Measurements from ENCODE around the gene PIGU. TPM values are rescaled to one million over a fixed set of nuclear protein-coding genes. Genes with fewer than 3 reads are reported as not detected.

PIGU gene
- total RNA-seq, 1 donor from 2014 or later = 46.2 TPM

DNA sequence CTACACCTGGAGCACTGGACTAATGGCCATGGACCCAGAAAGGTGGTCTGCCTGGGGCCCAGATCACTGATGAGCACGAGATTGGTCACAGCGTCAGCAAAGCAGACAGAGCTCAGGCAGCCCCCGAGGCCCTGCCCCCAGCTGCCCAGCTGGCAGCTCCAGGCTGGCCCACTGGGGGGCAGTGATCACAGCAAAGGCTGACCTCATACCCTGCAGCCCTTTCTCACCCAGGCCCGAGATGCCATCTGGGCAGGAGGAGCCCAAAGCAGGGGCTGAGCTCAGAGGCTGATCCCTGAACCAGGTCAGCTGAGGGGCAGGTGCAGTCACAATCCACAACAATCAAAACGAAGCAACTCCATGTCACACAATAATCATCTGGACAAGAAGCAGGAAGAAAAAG, 114.3 kb downstream of the PIGU start:
- peak overlapping the region; percentile 87 for H3K27ac Mint-ChIP-seq
- TF ChIP-seq, protein P1, sequence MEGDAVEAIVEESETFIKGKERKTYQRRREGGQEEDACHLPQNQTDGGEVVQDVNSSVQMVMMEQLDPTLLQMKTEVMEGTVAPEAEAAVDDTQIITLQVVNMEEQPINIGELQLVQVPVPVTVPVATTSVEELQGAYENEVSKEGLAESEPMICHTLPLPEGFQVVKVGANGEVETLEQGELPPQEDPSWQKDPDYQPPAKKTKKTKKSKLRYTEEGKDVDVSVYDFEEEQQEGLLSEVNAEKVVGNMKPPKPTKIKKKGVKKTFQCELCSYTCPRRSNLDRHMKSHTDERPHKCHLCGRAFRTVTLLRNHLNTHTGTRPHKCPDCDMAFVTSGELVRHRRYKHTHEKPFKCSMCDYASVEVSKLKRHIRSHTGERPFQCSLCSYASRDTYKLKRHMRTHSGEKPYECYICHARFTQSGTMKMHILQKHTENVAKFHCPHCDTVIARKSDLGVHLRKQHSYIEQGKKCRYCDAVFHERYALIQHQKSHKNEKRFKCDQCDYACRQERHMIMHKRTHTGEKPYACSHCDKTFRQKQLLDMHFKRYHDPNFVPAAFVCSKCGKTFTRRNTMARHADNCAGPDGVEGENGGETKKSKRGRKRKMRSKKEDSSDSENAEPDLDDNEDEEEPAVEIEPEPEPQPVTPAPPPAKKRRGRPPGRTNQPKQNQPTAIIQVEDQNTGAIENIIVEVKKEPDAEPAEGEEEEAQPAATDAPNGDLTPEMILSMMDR (conservative IDR thresholded peaks at IDR 0.05) = peak; percentile 64
- DNase-seq (ENCODE audit: extremely low spot score, unreplicated experiment) = no peak
- no peaks in the 10 kb centered on the region for H3K27me3 Mint-ChIP-seq
- no peaks in the 10 kb centered on the region for H3K9me3 Mint-ChIP-seq
- peaks cover 11% of the 10 kb centered on the region for H3K36me3 Mint-ChIP-seq
- peaks cover 28% of the 10 kb centered on the region for H3K4me1 Mint-ChIP-seq (ENCODE audit: unreplicated experiment)
- no peak overlapping the region for H3K4me3 Mint-ChIP-seq

DNA sequence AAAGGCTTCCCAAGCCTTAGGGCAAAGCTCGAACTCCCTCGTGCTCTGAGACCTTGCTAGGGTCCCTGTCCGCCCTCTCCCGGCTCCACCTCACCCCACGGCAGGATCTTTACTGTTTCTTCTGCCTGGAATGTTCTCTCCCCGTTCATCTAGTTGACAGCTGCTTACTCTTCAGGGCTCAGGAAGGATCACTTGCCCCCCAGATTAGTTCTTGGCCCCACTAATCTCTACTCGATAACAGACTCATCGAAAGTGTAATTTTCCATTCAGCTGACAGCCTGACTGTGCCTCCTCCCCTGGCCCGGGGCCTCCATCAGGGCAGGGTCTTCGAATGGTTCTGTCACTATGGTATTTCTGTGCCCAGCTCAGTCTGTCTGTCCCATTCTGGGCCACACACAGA, 115.2 kb downstream of the PIGU start:
- Mint-ChIP-seq H3K4me3 (peak overlapping the region; percentile 68), H3K27ac (peak overlapping the region; percentile 87), H3K36me3 (peaks cover 11% of the 10 kb centered on the region), H3K27me3 (no peaks in the 10 kb centered on the region), H3K4me1 (ENCODE audit: unreplicated experiment) (peaks cover 19% of the 10 kb centered on the region), H3K9me3 (no peaks in the 10 kb centered on the region)
- TF ChIP-seq, protein P1 (conservative IDR thresholded peaks at IDR 0.05) = no peak
- no peak for DNase-seq (ENCODE audit: extremely low spot score, unreplicated experiment)

DNA sequence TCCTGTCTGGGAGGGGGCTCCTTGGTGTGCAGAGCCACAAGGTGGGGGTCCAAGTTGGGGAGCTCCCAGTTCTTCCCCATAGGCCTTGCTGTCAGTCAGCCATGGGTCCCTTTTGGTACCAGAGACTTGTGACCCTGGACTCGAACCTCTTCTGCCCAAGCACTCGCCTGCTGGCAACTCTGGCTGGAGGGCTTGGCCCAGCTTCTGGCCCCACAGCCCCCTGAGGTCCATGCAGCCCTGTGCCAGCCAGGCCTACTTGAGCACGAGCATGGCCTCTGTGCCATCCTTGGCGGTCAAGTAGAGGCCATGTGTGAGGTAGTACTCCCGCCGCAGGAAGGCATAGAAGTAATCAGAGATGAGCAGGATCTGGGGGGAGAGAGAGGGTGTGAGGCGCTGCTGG, 116.3 kb downstream of the PIGU start:
- no peaks in the 10 kb centered on the region for H3K27me3 Mint-ChIP-seq
- no peaks in the 10 kb centered on the region for H3K9me3 Mint-ChIP-seq
- peaks cover 11% of the 10 kb centered on the region for H3K36me3 Mint-ChIP-seq
- DNase-seq (ENCODE audit: extremely low spot score, unreplicated experiment) = no peak
- H3K27ac Mint-ChIP-seq = peak overlapping the region; percentile 94
- H3K4me3 Mint-ChIP-seq = no peak overlapping the region
- H3K4me1 Mint-ChIP-seq (ENCODE audit: unreplicated experiment) = peaks cover 14% of the 10 kb centered on the region
- TF ChIP-seq, protein P1 (conservative IDR thresholded peaks at IDR 0.05) = no peak

DNA sequence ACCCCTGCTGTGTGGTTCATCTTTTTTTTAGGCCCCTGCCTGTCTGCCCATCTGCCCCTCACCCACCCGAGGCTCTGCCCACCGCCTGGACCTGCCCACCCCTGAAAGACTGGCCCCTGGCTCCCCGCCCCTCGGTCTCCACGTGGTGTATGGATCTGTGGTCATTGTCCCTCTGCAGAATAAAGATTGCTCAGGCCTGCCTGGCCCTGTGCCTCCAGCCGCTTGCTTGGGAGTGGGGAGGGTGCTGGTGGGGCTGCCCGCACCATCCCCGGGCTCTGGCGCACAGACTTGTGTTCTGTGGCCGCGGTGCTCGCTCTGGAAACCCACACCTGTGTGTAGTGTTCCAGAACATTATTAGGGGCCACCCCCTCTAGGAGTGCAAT, 116.8 kb downstream of the PIGU start:
- H3K36me3 Mint-ChIP-seq = peaks cover 11% of the 10 kb centered on the region
- DNase-seq (ENCODE audit: extremely low spot score, unreplicated experiment) = no peak
- H3K9me3 Mint-ChIP-seq = no peaks in the 10 kb centered on the region
- TF ChIP-seq, protein P1 (conservative IDR thresholded peaks at IDR 0.05) = no peak
- peak overlapping the region; percentile 85 for H3K4me3 Mint-ChIP-seq
- no peaks in the 10 kb centered on the region for H3K27me3 Mint-ChIP-seq
- H3K4me1 Mint-ChIP-seq (ENCODE audit: unreplicated experiment) = peaks cover 12% of the 10 kb centered on the region
- peak overlapping the region; percentile 94 for H3K27ac Mint-ChIP-seq

DNA sequence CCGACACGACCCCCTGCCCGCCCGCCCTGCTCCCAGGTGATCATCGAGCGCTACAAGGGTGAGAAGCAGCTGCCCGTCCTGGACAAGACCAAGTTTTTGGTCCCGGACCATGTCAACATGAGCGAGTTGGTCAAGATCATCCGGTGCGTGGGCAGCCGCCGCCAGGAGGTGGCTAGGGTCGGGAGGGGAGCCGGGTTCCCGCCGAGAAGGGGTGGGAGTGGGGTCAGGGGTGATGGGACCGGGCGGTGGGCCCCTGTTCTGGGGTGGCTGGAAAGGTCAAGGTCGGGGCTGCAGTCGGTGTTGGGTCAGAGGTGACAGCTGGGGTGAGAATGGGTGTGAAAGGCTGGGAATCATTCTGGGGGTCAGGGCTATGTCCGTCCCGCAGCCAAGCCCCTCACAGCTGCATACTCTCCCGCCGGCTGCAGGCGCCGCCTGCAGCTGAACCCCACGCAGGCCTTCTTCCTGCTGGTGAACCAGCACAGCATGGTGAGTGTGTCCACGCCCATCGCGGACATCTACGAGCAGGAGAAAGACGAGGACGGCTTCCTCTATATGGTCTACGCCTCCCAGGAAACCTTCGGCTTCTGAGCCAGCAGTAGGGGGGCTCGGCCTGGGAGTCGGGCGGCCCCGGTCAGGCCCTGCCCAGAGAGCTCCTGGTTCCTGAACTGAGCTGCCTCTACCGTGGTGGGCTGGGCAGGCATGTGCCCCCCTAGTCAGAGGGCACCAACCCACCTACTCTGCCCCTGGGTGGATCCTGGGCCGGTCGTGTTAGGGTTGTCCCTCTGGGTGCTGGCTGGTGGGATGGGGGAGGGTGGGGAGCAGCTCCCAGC, 117.4 kb downstream of the PIGU start:
- H3K27ac Mint-ChIP-seq = peak overlapping the region; percentile 90

More for the DNA sequence above, 117.4 kb downstream of the PIGU start:
- no peaks in the 10 kb centered on the region for H3K27me3 Mint-ChIP-seq
- no peak for DNase-seq (ENCODE audit: extremely low spot score, unreplicated experiment)
- TF ChIP-seq, protein P1 (conservative IDR thresholded peaks at IDR 0.05) = peak; percentile 32
- peaks cover 12% of the 10 kb centered on the region for H3K4me1 Mint-ChIP-seq (ENCODE audit: unreplicated experiment)
- peaks cover 11% of the 10 kb centered on the region for H3K36me3 Mint-ChIP-seq
- peak overlapping the region; percentile 83 for H3K4me3 Mint-ChIP-seq
- H3K9me3 Mint-ChIP-seq = no peaks in the 10 kb centered on the region
